Esophagus muscularis mucosa (tissue), 4 donors: Measurements from ENCODE around the gene SOBP. TPM values are rescaled to one million over a fixed set of nuclear protein-coding genes. Genes with fewer than 3 reads are reported as not detected.

Experiments
- DNase-seq: peaks from one replicate; pipeline ENCODE4 v3.0.0-alpha.2; 2017; ENCODE audit errors: extremely low spot score
- H3K27ac ChIP-seq, 4 donors: fragments of 200-600 bp; sonication (generic); replicated peaks in 1 of 4; 1 replicate in 3 of 4; 2 replicates in 1 of 4; pipeline ENCODE4 v1.5.1; 2016 to 2019; ENCODE audit warnings: mild to moderate bottlenecking in 1 of 4
- H3K27me3 ChIP-seq, 4 donors: fragments of 200-600 bp; sonication (generic); one replicate each; pipeline versions ENCODE4 v1.5.1 to v1.6.0; 2016 to 2019
- H3K36me3 ChIP-seq, 4 donors: fragments of 200-600 bp; sonication (generic); one replicate each; pipeline ENCODE4 v1.5.1; 2016 to 2019
- H3K4me1 ChIP-seq, 4 donors: fragments of 200-600 bp; sonication (generic); one replicate each; pipeline ENCODE4 v1.5.1; 2016 to 2019
- H3K4me3 ChIP-seq, 4 donors: fragments of 200-600 bp; sonication (generic); 1 replicate in 2 of 4; 2 replicates in 2 of 4; pipeline ENCODE4 v1.5.1; 2016 to 2019; ENCODE audit warnings: mild to moderate bottlenecking in 4 of 4, moderate library complexity in 1 of 4
- H3K9me3 ChIP-seq, 4 donors: fragments of 200-600 bp; sonication (generic); 1 replicate in 3 of 4; 2 replicates in 1 of 4; pipeline ENCODE4 v1.5.1; 2016 to 2019
- CTCF ChIP-seq, 3 experiments: fragments of 200-600 bp in 2 of 3; fragments of 450-650 bp in 1 of 3; sonication (generic) in 2 of 3; IDR thresholded peaks; one replicate each; pipeline ENCODE4 v1.5.1; 2017 to 2019; ENCODE audit warnings: antibody characterized with exemption in 3 of 3, mild to moderate bottlenecking in 2 of 3, moderate library complexity in 1 of 3
- EP300 ChIP-seq: sonication (generic); formaldehyde crosslinking; IDR thresholded peaks from one replicate; pipeline ENCODE4 v1.6.1; 2017; ENCODE audit warnings: antibody characterized with exemption
- POLR2A ChIP-seq: fragments of 450-650 bp; IDR thresholded peaks from one replicate; pipeline ENCODE4 v1.6.1; 2017; ENCODE audit warnings: antibody characterized with exemption, moderate library complexity, mild to moderate bottlenecking, low read depth
- POLR2AphosphoS5 ChIP-seq, 2 donors: sonication (generic); formaldehyde crosslinking; IDR thresholded peaks; one replicate each; pipeline ENCODE4 v1.6.1; 2017; ENCODE audit warnings: antibody characterized with exemption in 2 of 2
- WGBS: methylation state at CpG from one replicate; pipeline ENCODE4 v1.1.5; 2018; 5-methylcytosine and 5-hydroxymethylcytosine counted together
- intact Hi-C: fragments of 100-400 bp; cut with DNase I; formaldehyde crosslinking; loops from one replicate; pipeline ENCODE4 v1.15.1; 2023
- total RNA-seq, 4 donors: library from RNA; depleted of rRNA; stranded (reverse); fragments of >200 nt; gene quantifications; one replicate each; pipeline versions ENCODE4 v1.1.0 to v1.2.1, GENCODE V29; 2016

SOBP gene
- total RNA-seq, 4 donors from 2014 or later, result 18.6 to 44.1 (median 27.6) TPM

- H3K4me3 ChIP-seq, result no peak overlapping the region
- intact Hi-C loops, result loop anchor here (10.0 kb wide), 1 partner anchor 188 kb away; no protein-coding TSS in a partner anchor
- H3K36me3 ChIP-seq, result no peaks in the 10 kb centered on the region
- TF ChIP-seq POLR2A (no peak), CTCF (IDR thresholded peaks at IDR 0.05) (no peak), EP300 (no peak), POLR2AphosphoS5 (IDR thresholded peaks at IDR 0.05) (no peak)
- peaks cover 12 to 14% (median 13%) of the 10 kb centered on the region in 4 donors for H3K4me1 ChIP-seq
- H3K27me3 ChIP-seq, result no peaks in the 10 kb centered on the region
- WGBS, result 75% methylated on average over 2 of the region's 2 CpGs
- DNase-seq, result no peak
- H3K27ac ChIP-seq, result no peak overlapping the region
- no peaks in the 10 kb centered on the region for H3K9me3 ChIP-seq
These were observed 162.7 kb downstream of the SOBP start for GRCh38 chr6:107652526-107653182.

GRCh38 chr6:107653183-107653580, 163.3 kb downstream of the SOBP start:
- Histone ChIP-seq H3K27ac (no peak overlapping the region), H3K9me3 (no peaks in the 10 kb centered on the region), H3K27me3 (no peaks in the 10 kb centered on the region), H3K4me1 (peaks cover 17 to 19% (median 18%) of the 10 kb centered on the region in 4 donors), H3K36me3 (no peaks in the 10 kb centered on the region), H3K4me3 (no peak overlapping the region)
- WGBS, result 85% methylated on average over 8 of the region's 10 CpGs
- TF ChIP-seq EP300 (no peak), POLR2AphosphoS5 (IDR thresholded peaks at IDR 0.05) (no peak)
- intact Hi-C loops, result loop anchor here (10.0 kb wide), 1 partner anchor 188 kb away; no protein-coding TSS in a partner anchor
- DNase-seq, result no peak

GRCh38 chr6:107653861-107654394, 164.0 kb downstream of the SOBP start:
- intact Hi-C loops, result loop anchor here (10.0 kb wide), 1 partner anchor 189 kb away; no protein-coding TSS in a partner anchor
- TF ChIP-seq POLR2A, result no peak
- no peak for TF ChIP-seq POLR2AphosphoS5 (IDR thresholded peaks at IDR 0.05)
- no peak for TF ChIP-seq CTCF (IDR thresholded peaks at IDR 0.05)
- no peak for TF ChIP-seq EP300
- no peak for DNase-seq
- no peaks in the 10 kb centered on the region for H3K9me3 ChIP-seq
- no peak overlapping the region for H3K27ac ChIP-seq
- peaks cover 19 to 25% (median 23%) of the 10 kb centered on the region in 4 donors for H3K4me1 ChIP-seq
- H3K36me3 ChIP-seq, result no peaks in the 10 kb centered on the region
- no peak overlapping the region for H3K4me3 ChIP-seq
- 80% methylated on average over 3 of the region's 3 CpGs for WGBS
- no peaks in the 10 kb centered on the region for H3K27me3 ChIP-seq

GRCh38 chr6:107654764-107655163, 164.8 kb downstream of the SOBP start:
- H3K27me3 ChIP-seq, result no peaks in the 10 kb centered on the region
- no peaks in the 10 kb centered on the region for H3K36me3 ChIP-seq
- peaks cover 19 to 28% (median 24%) of the 10 kb centered on the region in 4 donors for H3K4me1 ChIP-seq
- no peak overlapping the region for H3K27ac ChIP-seq
- no peak for DNase-seq
- H3K4me3 ChIP-seq, result no peak overlapping the region
- no peaks in the 10 kb centered on the region for H3K9me3 ChIP-seq
- intact Hi-C loops, result loop anchor here (10.0 kb wide), 1 partner anchor 190 kb away; no protein-coding TSS in a partner anchor
- TF ChIP-seq EP300, result no peak
- no peak for TF ChIP-seq POLR2AphosphoS5 (IDR thresholded peaks at IDR 0.05)
- no peak for TF ChIP-seq POLR2A
- TF ChIP-seq CTCF (IDR thresholded peaks at IDR 0.05), result no peak
- 82% methylated on average over 4 of the region's 4 CpGs for WGBS

- DNase-seq, result no peak
- 75% methylated on average over 4 of the region's 4 CpGs for whole genome bisulfite sequencing
- intact Hi-C loops, result loop anchor here (10.0 kb wide), 1 partner anchor 190 kb away; no protein-coding TSS in a partner anchor
These were observed 165.3 kb downstream of the SOBP start for GRCh38 chr6:107655245-107655644.

More at GRCh38 chr6:107655245-107655644, 165.3 kb downstream of the SOBP start:
- Histone ChIP-seq H3K27me3 (no peaks in the 10 kb centered on the region), H3K27ac (no peak overlapping the region), H3K36me3 (no peaks in the 10 kb centered on the region), H3K4me3 (no peak overlapping the region), H3K4me1 (peaks cover 19 to 28% (median 24%) of the 10 kb centered on the region in 4 donors), H3K9me3 (no peaks in the 10 kb centered on the region)
- TF ChIP-seq CTCF (IDR thresholded peaks at IDR 0.05), result peak in 1 of 3 experiments; percentile 7
- no peak for TF ChIP-seq POLR2AphosphoS5 (IDR thresholded peaks at IDR 0.05)
